Posterior vena cava (tissue), 2 donors: ENCODE measurements around the gene PRMT7. TPM values are rescaled to one million over a fixed set of nuclear protein-coding genes. Genes with fewer than 3 reads are reported as not detected.

Source experiments
- DNase-seq: peaks from one replicate; pipeline ENCODE4 v3.0.0-alpha.2; 2020; ENCODE audit warnings: low spot score
- intact Hi-C, 2 donors: fragments of 100-400 bp; cut with DNase I; formaldehyde crosslinking; loops; one replicate each; pipeline versions ENCODE4 v1.14.1 to v1.14.2; 2022 to 2023
- total RNA-seq, 2 donors: library from RNA; stranded (reverse); fragmentation: NEBNext Ultra II Directional; extraction: Animal tissue kit (Norgen Biotek cat#: 25700); gene quantifications; one replicate each; pipeline ENCODE4 v1.2.1, GENCODE V29; 2021
- donor health status: DM: yes; HTN: yes; CAD: no.
- donor health status: DM: yes; HTN: yes; CAD: no.

The PRMT7 gene
- total RNA-seq, 2 donors from 2014 or later: 18.1 to 22.9 TPM

DNA sequence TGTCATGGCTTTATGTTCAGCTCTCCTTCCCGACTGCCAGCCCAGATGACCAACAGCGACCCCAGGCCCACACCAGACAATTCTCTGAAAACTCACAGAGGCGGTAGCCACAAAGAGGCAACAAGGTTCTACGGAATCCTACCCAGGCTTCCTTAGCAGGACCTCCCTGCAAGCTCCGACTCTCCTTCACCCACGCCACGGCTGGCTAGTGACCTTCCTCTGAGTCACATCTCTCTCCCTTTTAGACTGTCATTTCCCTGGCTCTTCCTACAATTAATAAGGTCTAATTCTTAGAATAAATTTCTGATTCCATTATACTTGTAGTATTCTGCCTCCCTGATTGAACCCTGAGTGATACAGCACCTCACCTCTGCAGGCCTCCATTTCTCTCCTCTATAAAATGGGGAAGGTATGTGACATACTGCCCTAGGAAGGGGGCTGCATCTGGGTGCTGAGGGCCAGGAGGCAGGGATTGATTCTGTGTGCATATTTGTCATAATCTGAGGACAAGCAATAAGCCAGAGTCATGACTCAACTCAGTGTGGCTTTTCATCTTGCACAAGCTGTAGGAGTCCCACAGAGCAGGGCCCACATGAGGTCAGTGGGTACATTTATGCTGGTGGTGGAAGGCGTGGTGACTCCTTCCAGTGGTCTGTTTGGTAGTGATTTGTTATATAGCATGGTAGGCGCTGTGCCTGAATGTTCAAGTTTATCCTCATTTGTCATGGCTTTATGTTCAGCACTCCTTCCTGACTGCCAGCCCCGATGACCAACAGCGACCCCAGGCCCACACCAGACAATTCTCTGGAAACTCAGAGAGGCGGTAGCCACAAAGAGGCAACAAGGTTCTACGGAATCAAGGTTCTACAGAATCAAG, 91.3 kb downstream of the PRMT7 start:
- DNase-seq: peak; percentile 58
- intact Hi-C loops: no loop called here

DNA sequence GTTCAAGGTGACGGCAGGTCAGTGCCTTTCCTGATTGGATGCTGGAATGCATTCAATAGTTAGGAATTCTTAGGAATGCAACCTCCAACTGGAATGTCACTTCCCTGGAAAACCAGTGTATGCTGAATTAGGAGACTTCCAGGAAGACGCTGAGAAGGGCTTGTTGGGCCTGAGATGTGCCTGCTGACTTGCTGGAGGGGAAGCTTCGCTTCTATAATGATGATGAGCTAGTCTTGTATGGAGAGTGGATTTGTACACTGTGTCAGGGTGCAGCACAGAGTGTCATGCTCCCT, 91.9 kb downstream of the PRMT7 start:
- intact Hi-C loops: no loop called here
- DNase-seq: peak; percentile 50

DNA sequence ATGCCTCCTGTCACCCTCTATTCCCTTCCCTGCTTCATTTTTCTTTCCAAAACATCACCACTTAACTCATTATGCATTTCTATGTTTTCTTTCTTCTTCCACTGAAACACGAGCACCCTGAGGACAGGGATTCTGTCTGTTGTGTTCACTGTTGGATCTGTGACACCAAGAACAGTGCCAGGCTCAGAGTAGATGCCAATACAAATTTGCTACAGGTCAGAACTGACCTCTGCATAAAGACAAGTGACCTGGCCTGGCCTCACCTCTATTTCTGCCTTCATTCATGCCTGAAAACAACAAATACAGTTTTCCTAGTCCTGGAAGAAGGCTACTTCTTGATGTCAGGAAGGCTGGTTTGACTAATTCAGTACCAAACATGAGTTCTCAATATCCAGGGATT, 92.4 kb downstream of the PRMT7 start:
- no peak for DNase-seq
- intact Hi-C loops: no loop called here

DNA sequence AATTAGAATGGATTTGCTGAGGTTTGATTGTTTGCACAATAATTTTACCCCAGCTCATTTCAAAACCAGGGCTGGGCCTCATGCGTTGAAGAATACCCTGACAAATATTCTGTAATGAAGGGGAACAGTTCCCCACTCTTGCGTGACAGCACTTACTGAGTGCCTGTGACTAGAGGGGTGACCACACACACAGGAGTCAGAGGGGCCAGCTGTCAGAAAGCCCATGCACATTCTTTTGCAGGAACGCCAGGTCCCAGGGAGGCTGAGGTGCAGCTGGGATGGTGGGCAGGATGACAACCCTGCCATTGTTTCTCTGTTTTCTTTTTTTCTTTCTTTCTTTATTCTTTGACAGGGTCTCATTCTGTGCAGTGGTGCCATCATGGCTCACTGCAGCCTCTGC, 92.9 kb downstream of the PRMT7 start:
- intact Hi-C loops: no loop called here
- DNase-seq: peak; percentile 36

DNA sequence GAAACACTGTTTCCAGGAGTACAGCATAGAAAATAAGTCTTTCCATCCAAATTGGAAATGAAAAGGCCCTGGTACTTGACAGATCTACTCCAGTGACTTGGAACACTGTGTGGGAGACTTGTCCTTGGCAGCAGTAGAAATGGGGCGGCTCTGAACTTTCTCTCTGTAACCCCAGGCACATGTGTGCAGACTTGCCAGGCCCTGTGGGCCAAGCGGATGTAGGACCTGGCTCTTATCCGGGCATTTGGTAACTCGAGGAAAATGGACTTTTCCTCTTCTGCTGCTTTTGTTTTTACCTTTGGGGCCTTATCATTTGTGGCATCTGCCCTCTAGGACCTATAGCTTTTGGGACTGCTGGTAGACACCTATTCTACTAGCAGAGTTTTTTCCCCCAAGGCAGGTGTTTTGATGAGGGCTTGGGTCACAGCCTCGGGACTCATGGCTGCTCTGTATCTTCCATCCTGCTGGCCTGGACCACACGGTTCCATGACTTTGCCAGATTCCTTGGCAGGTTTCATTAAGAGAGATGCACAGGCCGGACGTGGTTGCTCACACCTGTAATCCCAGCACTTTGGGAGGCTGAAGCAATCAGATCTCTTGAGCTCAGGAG, 94.0 kb downstream of the PRMT7 start:
- DNase-seq: peak; percentile 37
- intact Hi-C loops: no loop called here

DNA sequence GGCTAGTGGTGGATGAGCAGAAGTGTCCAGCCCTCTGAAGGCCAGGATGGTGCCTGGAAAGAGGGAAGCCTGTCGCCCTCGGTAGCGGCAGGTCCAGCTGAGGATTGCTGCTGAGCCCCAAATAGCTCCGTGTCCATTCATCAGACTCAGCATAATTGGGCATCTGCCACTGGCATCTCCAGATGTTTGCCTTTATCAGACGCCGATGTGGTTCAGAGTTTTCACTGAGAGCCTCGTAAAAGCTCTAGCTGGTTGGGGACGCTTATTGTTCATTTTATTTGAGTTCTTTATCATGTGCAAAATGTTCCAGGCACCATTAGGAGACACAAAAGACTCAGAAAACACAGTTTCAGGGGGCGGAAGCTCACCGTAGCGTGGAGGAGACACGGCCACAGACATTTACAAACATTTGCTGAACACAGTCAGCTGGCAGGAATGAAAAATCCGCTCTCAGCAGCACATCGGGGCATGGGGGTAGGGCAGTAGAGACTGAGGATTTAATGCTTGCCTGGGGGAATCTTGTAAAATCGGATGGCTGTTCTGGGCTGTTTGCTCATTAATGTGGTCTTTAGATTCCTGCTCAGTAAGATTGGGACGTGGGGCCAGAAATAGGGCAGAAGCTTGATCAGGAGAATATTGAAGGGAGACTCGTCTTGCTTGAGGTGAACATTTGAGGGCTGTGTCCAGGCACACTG, 95.8 kb downstream of the PRMT7 start:
- DNase-seq: peak; percentile 60

More for the DNA sequence above, 95.8 kb downstream of the PRMT7 start:
- intact Hi-C loops: no loop called here

Other genes starting within 250 kb of the PRMT7 start
- gene NFATC3, start 225.6 kb upstream of the PRMT7 start, total RNA-seq: 10 to 100 TPM; 28.0 to 30.8 TPM
- under 1 TPM in 1 of 2 donors, not detected in 1; 0.23 TPM for gene ESRP2, start 74.9 kb upstream of the PRMT7 start, total RNA-seq
- gene PLA2G15, start 65.6 kb upstream of the PRMT7 start, total RNA-seq: 10 to 100 TPM; 11.6 to 21.9 TPM
- gene SLC7A6, start 46.5 kb upstream of the PRMT7 start, total RNA-seq: 10 to 100 TPM; 28.4 to 39.7 TPM
- gene SLC7A6OS, start 73 bp upstream of the PRMT7 start, total RNA-seq: 10 to 100 TPM in 1 of 2 donors, 1 to 10 TPM in 1; 9.9 to 12.5 TPM
- gene SMPD3, start 137.5 kb downstream of the PRMT7 start, total RNA-seq: under 1 TPM; 0.19 to 0.23 TPM
- gene ZFP90, start 228.3 kb downstream of the PRMT7 start, total RNA-seq: 10 to 100 TPM; 17.9 to 18.1 TPM